ENCODE results near the gene MRGPRF.

DNA sequence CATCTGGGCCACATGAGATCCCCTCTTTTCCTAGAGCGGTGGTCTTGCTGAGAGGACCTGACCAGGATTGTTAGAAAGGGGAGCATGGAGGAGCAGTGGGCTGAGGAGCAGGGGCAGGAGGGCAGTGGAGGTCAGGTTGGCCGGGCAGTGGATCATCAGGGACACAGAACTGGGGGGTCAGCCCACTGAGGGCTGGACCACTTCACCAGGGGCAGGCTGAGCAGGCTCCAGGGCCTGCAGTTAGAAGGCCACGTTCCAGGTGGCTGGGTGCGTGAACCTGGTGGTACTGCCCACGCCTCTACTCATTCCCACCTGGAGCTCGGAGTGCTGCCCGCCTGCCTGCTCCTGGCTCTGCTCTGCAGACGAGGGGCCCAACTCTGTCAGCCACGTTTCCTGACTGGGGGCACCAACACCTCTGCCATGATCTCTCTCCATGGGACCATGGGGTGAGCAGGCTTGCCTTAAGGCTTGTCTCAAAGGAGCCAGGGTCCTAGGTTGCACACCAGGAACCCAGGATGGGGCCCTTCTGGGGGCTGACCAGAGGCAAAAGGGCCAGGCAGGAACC lies 9.7 kb downstream of the MRGPRF start:
- TF ChIP-seq, protein P1, sequence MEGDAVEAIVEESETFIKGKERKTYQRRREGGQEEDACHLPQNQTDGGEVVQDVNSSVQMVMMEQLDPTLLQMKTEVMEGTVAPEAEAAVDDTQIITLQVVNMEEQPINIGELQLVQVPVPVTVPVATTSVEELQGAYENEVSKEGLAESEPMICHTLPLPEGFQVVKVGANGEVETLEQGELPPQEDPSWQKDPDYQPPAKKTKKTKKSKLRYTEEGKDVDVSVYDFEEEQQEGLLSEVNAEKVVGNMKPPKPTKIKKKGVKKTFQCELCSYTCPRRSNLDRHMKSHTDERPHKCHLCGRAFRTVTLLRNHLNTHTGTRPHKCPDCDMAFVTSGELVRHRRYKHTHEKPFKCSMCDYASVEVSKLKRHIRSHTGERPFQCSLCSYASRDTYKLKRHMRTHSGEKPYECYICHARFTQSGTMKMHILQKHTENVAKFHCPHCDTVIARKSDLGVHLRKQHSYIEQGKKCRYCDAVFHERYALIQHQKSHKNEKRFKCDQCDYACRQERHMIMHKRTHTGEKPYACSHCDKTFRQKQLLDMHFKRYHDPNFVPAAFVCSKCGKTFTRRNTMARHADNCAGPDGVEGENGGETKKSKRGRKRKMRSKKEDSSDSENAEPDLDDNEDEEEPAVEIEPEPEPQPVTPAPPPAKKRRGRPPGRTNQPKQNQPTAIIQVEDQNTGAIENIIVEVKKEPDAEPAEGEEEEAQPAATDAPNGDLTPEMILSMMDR (IDR thresholded peaks at IDR 0.05) = no peak
- TF ChIP-seq POLR2A (IDR thresholded peaks at IDR 0.05) = no peak

All from Peyer's patch (tissue), 4 donors.